ENCODE results near the gene MATN3. TPM values are rescaled to one million over a fixed set of nuclear protein-coding genes. Genes with fewer than 3 reads are reported as not detected.

Gene MATN3
- total and polyA plus RNA-seq, 2 donors (not counting 3 experiments of a cell fraction or from before 2014, with no cell fraction given): 1.8 to 3.4 TPM

DNA sequence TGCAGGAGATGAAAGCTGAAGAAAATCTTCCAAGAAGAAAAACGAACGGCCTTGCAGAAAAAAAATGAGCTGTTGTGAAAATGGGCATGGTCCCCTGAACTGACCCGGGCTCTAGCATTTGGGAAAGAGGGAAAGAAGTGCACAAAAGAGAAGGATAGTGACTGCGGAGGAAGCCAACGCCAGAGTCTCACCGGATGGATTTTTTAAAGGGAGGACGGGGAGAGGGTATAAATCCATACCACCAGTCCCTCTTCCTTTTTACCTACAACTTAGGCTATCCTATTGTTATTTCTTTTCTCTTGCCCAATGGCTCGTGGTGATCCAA is 23.2 kb downstream of the MATN3 start:
- intact Hi-C loops (cut with micrococcal nuclease): loop anchor here (1.0 to 2.0 kb wide), 2 partner anchors 24 to 87 kb away; no protein-coding TSS in a partner anchor
- Histone ChIP-seq H4K20me1 (replicated peaks; ENCODE audit: control insufficient read depth, extremely low read depth, insufficient read depth, low read length) (no peaks in the 10 kb centered on the region), H3K4me2 (ENCODE audit: insufficient read depth, low read length) (peak overlapping the region; percentile 77), H3K9me1 (replicated peaks; ENCODE audit: control insufficient read depth, extremely low read depth, insufficient read depth, low read length) (no peaks in the 10 kb centered on the region), H3K4me1 (ENCODE audit: control insufficient read depth, extremely low read depth, insufficient read depth, low read length) (peaks cover 13% of the 10 kb centered on the region), H3K27me3 (ENCODE audit: control insufficient read depth in 2 of 2, insufficient read depth in 2 of 2, low read length in 2 of 2) (no peaks in the 10 kb centered on the region), H3K36me3 (ENCODE audit: control insufficient read depth in 2 of 2, extremely low read depth in 1 of 2, insufficient read depth in 2 of 2, low read length in 2 of 2) (no peaks in the 10 kb centered on the region), H2AFZ (ENCODE audit: low read depth, low read length) (peak overlapping the region; percentile 65), H3K79me2 (ENCODE audit: control insufficient read depth, insufficient read depth, low read length) (peaks cover 8% of the 10 kb centered on the region), H3K4me3 (replicated peaks in 1 of 3; ENCODE audit: insufficient read depth in 1 of 3, low read depth in 1 of 3, low read length in 3 of 3) (peak overlapping the region; percentile 31 to 78 (median 74)), H3K9me3 (replicated peaks; ENCODE audit: control insufficient read depth, insufficient read depth, low read length) (no peaks in the 10 kb centered on the region), H3K9ac (replicated peaks; ENCODE audit: extremely low read depth, insufficient read depth, low read length) (peak overlapping the region; percentile 64), H3K27ac (ENCODE audit: insufficient read depth, low read depth, low read length) (peak overlapping the region; percentile 40)
- TF ChIP-seq FOS (IDR thresholded peaks at IDR 0.05; ENCODE audit: borderline replicate concordance, insufficient read depth, low read length): no peak
- no peak for TF ChIP-seq EZH2 (IDR thresholded peaks at IDR 0.05; ENCODE audit: borderline replicate concordance, low read depth, low read length, severe bottlenecking)
- no peak for TF ChIP-seq GATA2 (IDR thresholded peaks at IDR 0.05; ENCODE audit: insufficient read depth, insufficient read length, low read depth, low read length)
- ChIA-PET CTCF (interaction anchor here (1.1 to 3.4 kb wide), 4 partner anchors 22 to 102 kb away, joined by 3 to 14 read pairs (median 5); no protein-coding TSS in a partner anchor), POLR2A (interaction anchor here (1.3 to 1.5 kb wide), 2 partner anchors 26 to 88 kb away, joined by 3 read pairs; partner anchors contain the start of gene TTC32)
- BruUV-seq (replicated peaks): no TSS peak
- DNase-seq (ENCODE audit: low read depth, low spot score): no peak
- FAIRE-seq: peak; percentile 74
- dilution Hi-C loops (cut with MboI; ENCODE audit: extremely low pct_ligation_motif_present, low sequenced_read_pairs): no loop called here

DNA sequence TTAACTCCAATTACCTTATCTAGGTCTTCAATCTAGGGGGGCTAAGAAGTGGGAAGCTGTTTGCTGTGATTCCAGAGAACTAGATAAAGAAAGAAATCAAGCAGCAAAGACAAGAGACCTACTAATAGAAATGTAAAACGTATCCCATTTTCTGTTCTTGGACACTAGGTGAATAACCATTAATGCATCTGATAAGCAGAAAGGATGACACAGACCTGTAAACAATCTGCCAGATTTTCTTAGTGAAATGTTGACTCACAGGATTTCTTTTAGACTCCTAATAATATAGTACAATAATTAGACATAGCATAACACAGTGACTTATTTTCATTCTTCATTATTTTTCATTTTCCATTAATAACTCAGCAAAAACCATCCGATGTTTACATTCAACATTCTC is 23.9 kb downstream of the MATN3 start:
- H3K4me3 ChIP-seq (replicated peaks in 1 of 3; ENCODE audit: insufficient read depth in 1 of 3, low read depth in 1 of 3, low read length in 3 of 3): peak overlapping the region in 2 of 3 experiments; percentile 31 to 74
- peaks cover 8% of the 10 kb centered on the region for H3K79me2 ChIP-seq (ENCODE audit: control insufficient read depth, insufficient read depth, low read length)
- H3K36me3 ChIP-seq (ENCODE audit: control insufficient read depth in 2 of 2, extremely low read depth in 1 of 2, insufficient read depth in 2 of 2, low read length in 2 of 2): no peaks in the 10 kb centered on the region
- CTCF ChIA-PET: interaction anchor here (1.1 to 3.4 kb wide), 5 partner anchors 9 to 49 kb away, joined by 3 to 14 read pairs (median 4); no protein-coding TSS in a partner anchor
- H3K27ac ChIP-seq (ENCODE audit: insufficient read depth, low read depth, low read length): no peak overlapping the region
- BruUV-seq (replicated peaks): no TSS peak
- TF ChIP-seq FOS (IDR thresholded peaks at IDR 0.05; ENCODE audit: borderline replicate concordance, insufficient read depth, low read length) (no peak), POLR2AphosphoS5 (IDR thresholded peaks at IDR 0.05; ENCODE audit: insufficient read depth, low read depth, low read length) (no peak), EZH2 (IDR thresholded peaks at IDR 0.05; ENCODE audit: borderline replicate concordance, low read depth, low read length, severe bottlenecking) (no peak), POLR2A (IDR thresholded peaks at IDR 0.05; ENCODE audit: low read depth, low read length) (no peak), MYC (IDR thresholded peaks at IDR 0.05; ENCODE audit: low read depth, low read length) (no peak), JUN (IDR thresholded peaks at IDR 0.05; ENCODE audit: borderline replicate concordance, insufficient read depth, insufficient read length, low read depth) (no peak), GATA2 (IDR thresholded peaks at IDR 0.05; ENCODE audit: insufficient read depth, insufficient read length, low read depth, low read length) (peak; percentile 44)
- TF ChIP-seq, protein P1, sequence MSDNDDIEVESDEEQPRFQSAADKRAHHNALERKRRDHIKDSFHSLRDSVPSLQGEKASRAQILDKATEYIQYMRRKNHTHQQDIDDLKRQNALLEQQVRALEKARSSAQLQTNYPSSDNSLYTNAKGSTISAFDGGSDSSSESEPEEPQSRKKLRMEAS (IDR thresholded peaks at IDR 0.05; ENCODE audit: insufficient read depth, insufficient read length): no peak
- TF ChIP-seq, protein P2, sequence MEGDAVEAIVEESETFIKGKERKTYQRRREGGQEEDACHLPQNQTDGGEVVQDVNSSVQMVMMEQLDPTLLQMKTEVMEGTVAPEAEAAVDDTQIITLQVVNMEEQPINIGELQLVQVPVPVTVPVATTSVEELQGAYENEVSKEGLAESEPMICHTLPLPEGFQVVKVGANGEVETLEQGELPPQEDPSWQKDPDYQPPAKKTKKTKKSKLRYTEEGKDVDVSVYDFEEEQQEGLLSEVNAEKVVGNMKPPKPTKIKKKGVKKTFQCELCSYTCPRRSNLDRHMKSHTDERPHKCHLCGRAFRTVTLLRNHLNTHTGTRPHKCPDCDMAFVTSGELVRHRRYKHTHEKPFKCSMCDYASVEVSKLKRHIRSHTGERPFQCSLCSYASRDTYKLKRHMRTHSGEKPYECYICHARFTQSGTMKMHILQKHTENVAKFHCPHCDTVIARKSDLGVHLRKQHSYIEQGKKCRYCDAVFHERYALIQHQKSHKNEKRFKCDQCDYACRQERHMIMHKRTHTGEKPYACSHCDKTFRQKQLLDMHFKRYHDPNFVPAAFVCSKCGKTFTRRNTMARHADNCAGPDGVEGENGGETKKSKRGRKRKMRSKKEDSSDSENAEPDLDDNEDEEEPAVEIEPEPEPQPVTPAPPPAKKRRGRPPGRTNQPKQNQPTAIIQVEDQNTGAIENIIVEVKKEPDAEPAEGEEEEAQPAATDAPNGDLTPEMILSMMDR (IDR thresholded peaks at IDR 0.05; ENCODE audit: extremely low read depth in 1 of 2, insufficient read depth in 1 of 2, low read depth in 1 of 2, low read length in 2 of 2): no peak
- DNase-seq (ENCODE audit: low read depth, low spot score): no peak
- intact Hi-C loops (cut with micrococcal nuclease) (loop anchor here (2.0 kb wide), 1 partner anchor 86 kb away; no protein-coding TSS in a partner anchor), dilution Hi-C loops (cut with MboI; ENCODE audit: extremely low pct_ligation_motif_present, low sequenced_read_pairs) (no loop called here)
- H3K4me1 ChIP-seq (ENCODE audit: control insufficient read depth, extremely low read depth, insufficient read depth, low read length): peaks cover 13% of the 10 kb centered on the region
- H3K9ac ChIP-seq (replicated peaks; ENCODE audit: extremely low read depth, insufficient read depth, low read length): no peak overlapping the region
- no peaks in the 10 kb centered on the region for H4K20me1 ChIP-seq (replicated peaks; ENCODE audit: control insufficient read depth, extremely low read depth, insufficient read depth, low read length)
- no peaks in the 10 kb centered on the region for H3K27me3 ChIP-seq (ENCODE audit: control insufficient read depth in 2 of 2, insufficient read depth in 2 of 2, low read length in 2 of 2)
- no peak for FAIRE-seq
- no peaks in the 10 kb centered on the region for H3K9me3 ChIP-seq (replicated peaks; ENCODE audit: control insufficient read depth, insufficient read depth, low read length)
- no peak overlapping the region for H2AFZ ChIP-seq (ENCODE audit: low read depth, low read length)
- peak overlapping the region; percentile 77 for H3K4me2 ChIP-seq (ENCODE audit: insufficient read depth, low read length)
- H3K9me1 ChIP-seq (replicated peaks; ENCODE audit: control insufficient read depth, extremely low read depth, insufficient read depth, low read length): no peaks in the 10 kb centered on the region
- POLR2A ChIA-PET: interaction anchor here (1.3 kb wide), 1 partner anchor 87 kb away, joined by 3 read pairs; the partner anchor contains the start of gene TTC32

Data from endothelial cell of umbilical vein (primary cell).